Fibroblast of lung (primary cell): Measurements from ENCODE around the gene FKBP14. TPM values are rescaled to one million over a fixed set of nuclear protein-coding genes. Genes with fewer than 3 reads are reported as not detected.

Experiments
- DNase-seq, 2 donors: peaks; one replicate each; pipeline versions ENCODE4 v3.0.0 to v3.0.0-alpha.2; 2010; ENCODE audit warnings: low read depth in 2 of 2
- H2AFZ ChIP-seq: 2 replicates; pipeline ENCODE4 v1.5.1; 2012; ENCODE audit warnings: low read length, control low read depth, inconsistent platforms
- H3K27ac ChIP-seq: 2 replicates; pipeline ENCODE4 v1.5.1; 2011; ENCODE audit warnings: low read length, control low read depth; ENCODE audit not compliant: insufficient read depth
- H3K27me3 ChIP-seq: 2 replicates; pipeline ENCODE4 v1.5.1; 2011; ENCODE audit warnings: mild to moderate bottlenecking, low read length; ENCODE audit not compliant: control insufficient read depth, insufficient read depth
- H3K36me3 ChIP-seq: 2 replicates; pipeline ENCODE4 v1.5.1; 2011; ENCODE audit warnings: low read length; ENCODE audit not compliant: control insufficient read depth, insufficient read depth
- H3K4me1 ChIP-seq: 2 replicates; pipeline ENCODE4 v1.5.1; 2011; ENCODE audit warnings: low read length; ENCODE audit not compliant: control insufficient read depth, insufficient read depth; ENCODE audit errors: extremely low read depth
- H3K4me2 ChIP-seq: 2 replicates; pipeline ENCODE4 v1.5.1; 2011; ENCODE audit warnings: low read length, control low read depth; ENCODE audit not compliant: insufficient read depth; ENCODE audit errors: extremely low read depth
- H3K4me3 ChIP-seq, 4 experiments: fragments of 200-600 bp in 1 of 4; sonication (generic) in 1 of 4; replicated peaks in 1 of 4; 2 replicates each; pipeline ENCODE4 v1.5.1; 2011 to 2016; ENCODE audit warnings: low read length in 4 of 4, low read depth in 3 of 4, mild to moderate bottlenecking in 3 of 4, control low read depth in 2 of 4, inconsistent platforms in 1 of 4, mixed read lengths in 1 of 4; ENCODE audit not compliant: insufficient read depth in 1 of 4; ENCODE audit errors: control extremely low read depth in 1 of 4
- H3K79me2 ChIP-seq: 2 replicates; pipeline ENCODE4 v1.5.1; 2012; ENCODE audit warnings: mild to moderate bottlenecking, low read length, inconsistent platforms; ENCODE audit not compliant: control insufficient read depth, insufficient read depth
- H3K9ac ChIP-seq: 2 replicates; pipeline ENCODE4 v1.5.1; 2011; ENCODE audit warnings: mild to moderate bottlenecking, low read length, control low read depth; ENCODE audit not compliant: insufficient read depth
- H3K9me3 ChIP-seq: 2 replicates; pipeline ENCODE4 v1.5.1; 2012; ENCODE audit warnings: low read depth, low read length; ENCODE audit not compliant: control insufficient read depth, insufficient read depth
- H4K20me1 ChIP-seq: 2 replicates; pipeline ENCODE4 v1.5.1; 2011; ENCODE audit warnings: low read length; ENCODE audit not compliant: control insufficient read depth, insufficient read depth; ENCODE audit errors: extremely low read depth
- EZH2 ChIP-seq: IDR thresholded peaks from 2 replicates; pipeline ENCODE4 v1.5.1; 2012; ENCODE audit warnings: low read length, control low read depth, mild to moderate bottlenecking; ENCODE audit errors: missing control alignments
- polyA plus RNA-seq, 2 donors: library from polyadenylated mRNA; depleted of rRNA in 1 of 2; stranded (reverse) in 1 of 2; unstranded in 1 of 2; fragments of >200 nt; gene quantifications; 2 replicates each; pipeline ENCODE4 v1.2.1, GENCODE V29; 2011 to 2012; ENCODE audit warnings: missing spikeins in 1 of 2
- total RNA-seq: library from RNA; depleted of rRNA; stranded (reverse); fragments of >200 nt; gene quantifications from 2 replicates; pipeline ENCODE4 v1.2.1, GENCODE V29; 2014
- TF ChIP-seq, protein P1 (sequence below), 2 donors: IDR thresholded peaks in 1 of 2; conservative IDR thresholded peaks in 1 of 2; 1 replicate in 1 of 2; 2 replicates in 1 of 2; pipeline ENCODE4 v1.5.1; 2011 to 2012; ENCODE audit warnings: low read length in 2 of 2, control low read depth in 1 of 2, inconsistent platforms in 1 of 2, low read depth in 1 of 2, mild to moderate bottlenecking in 1 of 2

Gene FKBP14
- total and polyA plus RNA-seq, 2 donors (not counting 1 experiment from before 2014, with no cell fraction given): 21.8 to 52.0 TPM

DNA sequence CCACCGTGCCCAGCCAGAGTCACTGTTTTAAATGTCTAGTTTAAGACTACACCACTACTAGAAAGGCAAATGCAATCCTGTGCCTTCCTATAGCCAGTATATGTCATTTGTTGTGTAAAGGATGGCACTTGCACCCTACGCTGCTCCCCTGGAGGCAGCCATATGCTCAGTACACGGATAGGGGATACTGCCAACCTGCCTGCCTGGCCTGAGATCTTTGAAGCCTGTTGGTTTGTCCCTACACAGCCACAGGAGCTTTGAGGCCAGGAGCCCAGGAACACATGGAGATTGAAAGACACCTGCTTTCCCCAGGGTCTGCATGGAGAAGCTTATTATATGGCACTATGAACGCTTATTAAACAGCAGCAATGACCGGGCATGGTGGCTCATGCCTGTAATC, 34.6 kb downstream of the FKBP14 start:
- no peaks in the 10 kb centered on the region for H3K36me3 ChIP-seq
- no peak for DNase-seq
- H3K9me3 ChIP-seq: no peaks in the 10 kb centered on the region
- no peak overlapping the region for H2AFZ ChIP-seq
- no peak overlapping the region for H3K27ac ChIP-seq
- H3K4me3 ChIP-seq: no peak overlapping the region
- no peak for TF ChIP-seq EZH2
- TF ChIP-seq, protein P1, sequence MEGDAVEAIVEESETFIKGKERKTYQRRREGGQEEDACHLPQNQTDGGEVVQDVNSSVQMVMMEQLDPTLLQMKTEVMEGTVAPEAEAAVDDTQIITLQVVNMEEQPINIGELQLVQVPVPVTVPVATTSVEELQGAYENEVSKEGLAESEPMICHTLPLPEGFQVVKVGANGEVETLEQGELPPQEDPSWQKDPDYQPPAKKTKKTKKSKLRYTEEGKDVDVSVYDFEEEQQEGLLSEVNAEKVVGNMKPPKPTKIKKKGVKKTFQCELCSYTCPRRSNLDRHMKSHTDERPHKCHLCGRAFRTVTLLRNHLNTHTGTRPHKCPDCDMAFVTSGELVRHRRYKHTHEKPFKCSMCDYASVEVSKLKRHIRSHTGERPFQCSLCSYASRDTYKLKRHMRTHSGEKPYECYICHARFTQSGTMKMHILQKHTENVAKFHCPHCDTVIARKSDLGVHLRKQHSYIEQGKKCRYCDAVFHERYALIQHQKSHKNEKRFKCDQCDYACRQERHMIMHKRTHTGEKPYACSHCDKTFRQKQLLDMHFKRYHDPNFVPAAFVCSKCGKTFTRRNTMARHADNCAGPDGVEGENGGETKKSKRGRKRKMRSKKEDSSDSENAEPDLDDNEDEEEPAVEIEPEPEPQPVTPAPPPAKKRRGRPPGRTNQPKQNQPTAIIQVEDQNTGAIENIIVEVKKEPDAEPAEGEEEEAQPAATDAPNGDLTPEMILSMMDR (conservative IDR thresholded peaks at IDR 0.05 in 1 of 2, IDR thresholded peaks at IDR 0.05 in 1 of 2; ENCODE audit: low read depth in 1 of 2, low read length in 2 of 2): no peak
- H3K27me3 ChIP-seq: no peaks in the 10 kb centered on the region
- H3K4me2 ChIP-seq: no peak overlapping the region
- peaks cover 9% of the 10 kb centered on the region for H3K4me1 ChIP-seq
- H3K79me2 ChIP-seq: peaks cover 24% of the 10 kb centered on the region
- H3K9ac ChIP-seq: no peak overlapping the region
- H4K20me1 ChIP-seq: no peaks in the 10 kb centered on the region

DNA sequence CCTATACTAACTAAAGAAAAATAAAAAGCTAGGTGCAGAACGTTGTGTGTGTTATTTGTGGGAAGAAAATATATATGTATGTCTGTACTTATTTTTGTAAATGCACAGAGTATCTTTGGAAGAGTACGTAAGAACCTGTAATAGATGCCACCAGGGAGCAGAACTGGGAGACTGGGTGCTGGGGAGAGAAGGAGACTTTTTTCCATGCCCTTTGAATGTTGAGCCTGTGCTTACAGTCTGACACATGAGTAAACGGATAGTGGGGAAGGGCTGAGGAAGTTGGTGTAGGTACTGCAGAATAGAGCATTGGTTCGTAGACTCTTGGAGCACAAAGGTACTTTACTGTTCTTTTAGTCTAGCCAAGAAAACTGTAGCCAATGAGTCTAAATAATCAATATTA, 35.6 kb downstream of the FKBP14 start:
- H4K20me1 ChIP-seq: no peaks in the 10 kb centered on the region
- H3K27ac ChIP-seq: no peak overlapping the region
- no peak overlapping the region for H3K4me3 ChIP-seq
- TF ChIP-seq EZH2: no peak
- TF ChIP-seq, protein P1 (conservative IDR thresholded peaks at IDR 0.05 in 1 of 2, IDR thresholded peaks at IDR 0.05 in 1 of 2; ENCODE audit: low read depth in 1 of 2, low read length in 2 of 2): no peak
- no peak for DNase-seq
- peaks cover 31% of the 10 kb centered on the region for H3K79me2 ChIP-seq
- H3K36me3 ChIP-seq: no peaks in the 10 kb centered on the region
- H3K9ac ChIP-seq: no peak overlapping the region
- peaks cover 9% of the 10 kb centered on the region for H3K4me1 ChIP-seq
- no peak overlapping the region for H2AFZ ChIP-seq
- H3K9me3 ChIP-seq: no peaks in the 10 kb centered on the region
- no peaks in the 10 kb centered on the region for H3K27me3 ChIP-seq
- no peak overlapping the region for H3K4me2 ChIP-seq

DNA sequence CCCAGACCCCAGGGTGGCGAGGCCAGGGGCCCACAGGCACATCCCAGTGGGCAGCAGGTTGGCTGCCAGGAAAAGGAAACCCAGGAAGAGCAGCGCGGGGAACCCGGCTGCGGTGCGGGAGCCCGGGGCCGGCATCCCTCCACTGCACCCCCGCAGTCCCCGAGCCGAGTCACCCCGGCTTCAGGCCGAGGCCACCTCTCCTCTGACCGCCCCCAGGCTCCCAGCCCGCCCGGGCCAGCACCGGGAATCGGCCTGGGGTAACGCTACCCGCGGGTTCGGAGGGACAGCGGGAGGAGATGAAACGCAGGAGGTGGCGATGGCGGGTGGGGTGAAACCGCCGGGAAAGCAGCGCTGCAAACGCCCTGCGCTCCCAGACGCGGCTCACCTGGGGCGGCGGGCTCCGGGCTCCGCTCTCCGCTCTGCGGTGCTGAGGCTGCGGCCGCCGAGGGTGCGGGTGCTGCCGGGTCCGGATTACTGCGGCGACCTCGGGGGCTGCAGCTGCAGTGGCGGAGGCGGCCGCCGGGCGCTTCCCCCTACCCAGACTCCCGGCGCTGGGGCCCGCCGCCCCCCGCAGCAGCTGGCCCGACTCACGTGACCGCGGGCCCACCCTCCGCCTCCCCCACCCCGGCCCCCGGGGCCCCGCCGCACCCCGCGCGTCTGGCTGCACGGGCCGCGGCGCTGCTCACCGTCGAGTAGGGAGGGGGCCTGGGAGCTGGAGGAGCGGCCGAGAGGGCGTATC, 37.1 kb downstream of the FKBP14 start, which contains the start of gene SCRN1:
Gene SCRN1, minus strand, starts transcription at position 545 of the 739 bp plus-strand sequence. CDS start 20,734 bp downstream, outside the sequence.
- DNase-seq: peak in 1 of 2 donors; percentile 37
- H3K36me3 ChIP-seq: no peaks in the 10 kb centered on the region
- H3K9me3 ChIP-seq: no peaks in the 10 kb centered on the region
- peak within 1 kb of the TSS; percentile 86 for H3K9ac ChIP-seq
- peak within 1 kb of the TSS; percentile 97 for H3K4me2 ChIP-seq
- peak within 1 kb of the TSS; percentile 93 for H3K27ac ChIP-seq
- peak within 1 kb of the TSS; percentile 84 for H2AFZ ChIP-seq
- peaks cover 42% of the 10 kb centered on the region for H3K79me2 ChIP-seq
- H3K4me3 ChIP-seq: peak within 1 kb of the TSS; percentile 78 to 97 (median 91)
- H4K20me1 ChIP-seq: no peaks in the 10 kb centered on the region
- TF ChIP-seq, protein P1 (conservative IDR thresholded peaks at IDR 0.05 in 1 of 2, IDR thresholded peaks at IDR 0.05 in 1 of 2; ENCODE audit: low read depth in 1 of 2, low read length in 2 of 2): no peak
- TF ChIP-seq EZH2: no peak
- H3K27me3 ChIP-seq: no peaks in the 10 kb centered on the region
- H3K4me1 ChIP-seq: peaks cover 12% of the 10 kb centered on the region
